Stimulated activated CD4-positive, alpha-beta T cell treated with anti-CD3 and anti-CD28 coated beads, Interleukin-4, amount 100 ng/mL, for 24 hours (primary cell): Measurements from ENCODE around the gene MRFAP1.
"Not testable (repeated sequence)": the region's sequence is repeated elsewhere in the genome, so short reads cannot be mapped to it uniquely, and the experiment has no call there.

Experiments used
- DNase-seq: peaks from one replicate; pipeline ENCODE4 v3.0.0-alpha.2; 2020

Gene MRFAP1

GRCh38 chr4:6641164-6641970 is 882 bp downstream of the MRFAP1 start:
- peak; percentile 47 for DNase-seq

- DNase-seq: no peak
These were observed 1.5 kb downstream of the MRFAP1 start for GRCh38 chr4:6641971-6642320.

GRCh38 chr4:6643141-6643847 is 2.8 kb downstream of the MRFAP1 start:
- no peak for DNase-seq

- DNase-seq: no peak
These were observed 4.5 kb downstream of the MRFAP1 start for GRCh38 chr4:6644792-6645530.

GRCh38 chr4:6647169-6647568 is 6.7 kb downstream of the MRFAP1 start:
- no peak for DNase-seq

- no peak for DNase-seq
These were observed 7.2 kb downstream of the MRFAP1 start for GRCh38 chr4:6647582-6648230.

GRCh38 chr4:6649216-6649615 is 8.7 kb downstream of the MRFAP1 start:
- no peak for DNase-seq

- DNase-seq: not testable (repeated sequence)
These were observed 13.7 kb downstream of the MRFAP1 start for GRCh38 chr4:6654211-6654610.

- not testable (repeated sequence) for DNase-seq
These were observed 14.8 kb downstream of the MRFAP1 start for GRCh38 chr4:6655291-6655690.

- no peak for DNase-seq
These were observed 15.4 kb downstream of the MRFAP1 start for GRCh38 chr4:6655924-6656323.

GRCh38 chr4:6657242-6658208 is 17.0 kb downstream of the MRFAP1 start:
- no peak for DNase-seq

GRCh38 chr4:6658209-6658595 is 17.7 kb downstream of the MRFAP1 start:
- no peak for DNase-seq

- peak; percentile 49 for DNase-seq
These were observed 18.2 kb downstream of the MRFAP1 start for GRCh38 chr4:6658597-6659075.

- DNase-seq: no peak
These were observed 19.4 kb downstream of the MRFAP1 start for GRCh38 chr4:6659897-6660296.

GRCh38 chr4:6660430-6660829 is 19.9 kb downstream of the MRFAP1 start:
- DNase-seq: no peak

GRCh38 chr4:6662591-6662990 is 22.1 kb downstream of the MRFAP1 start:
- no peak for DNase-seq

- no peak for DNase-seq
These were observed 23.3 kb downstream of the MRFAP1 start for GRCh38 chr4:6663596-6664393.

- DNase-seq: no peak
These were observed 24.8 kb downstream of the MRFAP1 start for GRCh38 chr4:6665320-6665654.

GRCh38 chr4:6668391-6668790 is 27.9 kb downstream of the MRFAP1 start:
- DNase-seq: no peak

GRCh38 chr4:6671648-6672047 is 31.2 kb downstream of the MRFAP1 start:
- DNase-seq: no peak

GRCh38 chr4:6672131-6672530 is 31.6 kb downstream of the MRFAP1 start:
- DNase-seq: no peak
